ENCODE data around the gene PLXNC1. TPM values are rescaled to one million over a fixed set of nuclear protein-coding genes. Genes with fewer than 3 reads are reported as not detected.

PLXNC1 gene
- total RNA-seq, 1 experiment from 2014 or later, result 0.30 TPM

- Histone ChIP-seq H3K4me3 (ENCODE audit: low read depth, low read length, poor library complexity, severe bottlenecking) (no peak overlapping the region), H3K9me3 (ENCODE audit: low read depth, low read length, poor library complexity, severe bottlenecking) (no peaks in the 10 kb centered on the region), H3K27me3 (replicated peaks; ENCODE audit: insufficient read depth, low read depth, low read length, poor library complexity) (peaks cover 33% of the 10 kb centered on the region), H3K36me3 (ENCODE audit: insufficient read depth, low read length, poor library complexity, severe bottlenecking) (no peaks in the 10 kb centered on the region), H3K4me1 (ENCODE audit: insufficient read depth, low read length, poor library complexity, severe bottlenecking) (no peaks in the 10 kb centered on the region), H3K27ac (ENCODE audit: low read depth, low read length, poor library complexity, severe bottlenecking) (no peak overlapping the region)
- no TSS peak for BruUV-seq (replicated peaks)
- POLR2A ChIA-PET (ENCODE audit: low non-redundant PET), result no interaction called here
- no peak for DNase-seq (ENCODE audit: low spot score)
- TF ChIP-seq CTCF (conservative IDR thresholded peaks at IDR 0.05; ENCODE audit: low read depth, low read length), result no peak
- TF ChIP-seq EZH2 (IDR thresholded peaks at IDR 0.05; ENCODE audit: borderline replicate concordance, low read depth, low read length, poor library complexity, severe bottlenecking), result no peak
- intact Hi-C loops (cut with micrococcal nuclease; ENCODE audit: unreplicated experiment), result no loop called here
- CTCF ChIA-PET, result no interaction called here
Measured at GRCh38 chr12:94171595-94171930, 23.2 kb downstream of the PLXNC1 start.

GRCh38 chr12:94172031-94172430 lies 23.7 kb downstream of the PLXNC1 start:
- no TSS peak for BruUV-seq (replicated peaks)
- H3K27me3 ChIP-seq (replicated peaks; ENCODE audit: insufficient read depth, low read depth, low read length, poor library complexity), result peaks cover 29% of the 10 kb centered on the region

GRCh38 chr12:94172973-94173372 lies 24.6 kb downstream of the PLXNC1 start:
- Histone ChIP-seq H3K9me3 (ENCODE audit: low read depth, low read length, poor library complexity, severe bottlenecking) (no peaks in the 10 kb centered on the region), H3K27me3 (replicated peaks; ENCODE audit: insufficient read depth, low read depth, low read length, poor library complexity) (peaks cover 19% of the 10 kb centered on the region), H3K4me1 (ENCODE audit: insufficient read depth, low read length, poor library complexity, severe bottlenecking) (no peaks in the 10 kb centered on the region), H3K36me3 (ENCODE audit: insufficient read depth, low read length, poor library complexity, severe bottlenecking) (no peaks in the 10 kb centered on the region), H3K27ac (ENCODE audit: low read depth, low read length, poor library complexity, severe bottlenecking) (no peak overlapping the region), H3K4me3 (ENCODE audit: low read depth, low read length, poor library complexity, severe bottlenecking) (no peak overlapping the region)
- ChIA-PET CTCF (no interaction called here), POLR2A (ENCODE audit: low non-redundant PET) (no interaction called here)
- intact Hi-C loops (cut with micrococcal nuclease; ENCODE audit: unreplicated experiment), result no loop called here
- TF ChIP-seq CTCF (conservative IDR thresholded peaks at IDR 0.05; ENCODE audit: low read depth, low read length), result no peak
- TF ChIP-seq EZH2 (IDR thresholded peaks at IDR 0.05; ENCODE audit: borderline replicate concordance, low read depth, low read length, poor library complexity, severe bottlenecking), result no peak
- DNase-seq (ENCODE audit: low spot score), result no peak
- BruUV-seq (replicated peaks), result no TSS peak

More at GRCh38 chr12:94172031-94172430, 23.7 kb downstream of the PLXNC1 start:
- Histone ChIP-seq H3K27ac (ENCODE audit: low read depth, low read length, poor library complexity, severe bottlenecking) (no peak overlapping the region), H3K9me3 (ENCODE audit: low read depth, low read length, poor library complexity, severe bottlenecking) (no peaks in the 10 kb centered on the region), H3K4me1 (ENCODE audit: insufficient read depth, low read length, poor library complexity, severe bottlenecking) (no peaks in the 10 kb centered on the region), H3K36me3 (ENCODE audit: insufficient read depth, low read length, poor library complexity, severe bottlenecking) (no peaks in the 10 kb centered on the region), H3K4me3 (ENCODE audit: low read depth, low read length, poor library complexity, severe bottlenecking) (no peak overlapping the region)
- no peak for DNase-seq (ENCODE audit: low spot score)
- TF ChIP-seq CTCF (conservative IDR thresholded peaks at IDR 0.05; ENCODE audit: low read depth, low read length), result no peak
- no peak for TF ChIP-seq EZH2 (IDR thresholded peaks at IDR 0.05; ENCODE audit: borderline replicate concordance, low read depth, low read length, poor library complexity, severe bottlenecking)
- ChIA-PET CTCF (no interaction called here), POLR2A (ENCODE audit: low non-redundant PET) (no interaction called here)
- intact Hi-C loops (cut with micrococcal nuclease; ENCODE audit: unreplicated experiment), result no loop called here
